AG08396 (cell line): ENCODE results near the gene MARCHF9.

Experiments
- DNase-seq: peaks from one replicate; pipeline ENCODE4 v3.0.0; 2012; ENCODE audit warnings: low spot score, mixed read lengths

The MARCHF9 gene

GRCh38 chr12:57800965-57801364 is 46.1 kb downstream of the MARCHF9 start:
- DNase-seq, result no peak

- DNase-seq, result no peak
These were observed 47.7 kb downstream of the MARCHF9 start for GRCh38 chr12:57802607-57803006.

- peak; percentile 69 for DNase-seq
These were observed 48.5 kb downstream of the MARCHF9 start for GRCh38 chr12:57803319-57803893.

GRCh38 chr12:57806677-57807076 is 51.8 kb downstream of the MARCHF9 start:
- no peak for DNase-seq

- DNase-seq, result no peak
These were observed 52.4 kb downstream of the MARCHF9 start for GRCh38 chr12:57807285-57807684.

- DNase-seq, result no peak
These were observed 53.4 kb downstream of the MARCHF9 start for GRCh38 chr12:57808351-57808750.

- no peak for DNase-seq
These were observed 54.5 kb downstream of the MARCHF9 start for GRCh38 chr12:57809425-57809824.
